Tibial artery (tissue), 4 donors: Measurements from ENCODE around the gene FARSA.
"Not testable (repeated sequence)": the region's sequence is repeated elsewhere in the genome, so short reads cannot be mapped to it uniquely, and the experiment has no call there.

Experiments used
- DNase-seq, 2 donors: peaks; one replicate each; pipeline ENCODE4 v3.0.0-alpha.2; 2019
- H3K27ac ChIP-seq, 2 donors: fragments of 200-600 bp; sonication (generic) in 1 of 2; 1 replicate in 1 of 2; 2 replicates in 1 of 2; pipeline ENCODE4 v1.5.1; 2018 to 2019; ENCODE audit warnings: mild to moderate bottlenecking in 1 of 2
- H3K27me3 ChIP-seq, 2 donors: fragments of 200-600 bp; sonication (generic) in 1 of 2; one replicate each; pipeline versions ENCODE4 v1.5.1 to v1.6.0; 2016 to 2019
- H3K36me3 ChIP-seq, 3 donors: fragments of 200-600 bp; sonication (generic) in 2 of 3; one replicate each; pipeline ENCODE4 v1.5.1; 2016 to 2019; ENCODE audit warnings: mild to moderate bottlenecking in 2 of 3
- H3K4me1 ChIP-seq, 4 donors: fragments of 200-600 bp; sonication (generic) in 2 of 4; 1 replicate in 3 of 4; 2 replicates in 1 of 4; pipeline ENCODE4 v1.5.1; 2016 to 2019
- H3K4me3 ChIP-seq, 2 donors: fragments of 200-600 bp; sonication (generic) in 1 of 2; 1 replicate in 1 of 2; 2 replicates in 1 of 2; pipeline ENCODE4 v1.5.1; 2018 to 2019; ENCODE audit warnings: mild to moderate bottlenecking in 2 of 2
- H3K9me3 ChIP-seq, 3 donors: fragments of 200-600 bp; sonication (generic) in 1 of 3; one replicate each; pipeline ENCODE4 v1.5.1; 2016 to 2019
- intact Hi-C: fragments of 100-400 bp; cut with DNase I; formaldehyde crosslinking; loops from one replicate; pipeline ENCODE4 v1.15.0; 2023; ENCODE audit warnings: low total_unique reads
- TF ChIP-seq, protein P1 (sequence below), 2 experiments: fragments of 200-600 bp in 1 of 2; fragments of 450-650 bp in 1 of 2; IDR thresholded peaks; one replicate each; pipeline ENCODE4 v1.5.1; 2017 to 2019; ENCODE audit warnings: antibody characterized with exemption in 2 of 2, mild to moderate bottlenecking in 1 of 2, moderate library complexity in 1 of 2

FARSA gene

GRCh38 chr19:12965812-12966135 is 32.3 kb upstream of the FARSA start:
- Histone ChIP-seq H3K9me3 (no peaks in the 10 kb centered on the region), H3K4me3 (peak overlapping the region; percentile 45 to 46), H3K27me3 (no peaks in the 10 kb centered on the region), H3K27ac (peak overlapping the region; percentile 48 to 62), H3K36me3 (no peaks in the 10 kb centered on the region), H3K4me1 (peaks cover 0 to 15% (median 4%) of the 10 kb centered on the region in 4 donors)
- TF ChIP-seq, protein P1, sequence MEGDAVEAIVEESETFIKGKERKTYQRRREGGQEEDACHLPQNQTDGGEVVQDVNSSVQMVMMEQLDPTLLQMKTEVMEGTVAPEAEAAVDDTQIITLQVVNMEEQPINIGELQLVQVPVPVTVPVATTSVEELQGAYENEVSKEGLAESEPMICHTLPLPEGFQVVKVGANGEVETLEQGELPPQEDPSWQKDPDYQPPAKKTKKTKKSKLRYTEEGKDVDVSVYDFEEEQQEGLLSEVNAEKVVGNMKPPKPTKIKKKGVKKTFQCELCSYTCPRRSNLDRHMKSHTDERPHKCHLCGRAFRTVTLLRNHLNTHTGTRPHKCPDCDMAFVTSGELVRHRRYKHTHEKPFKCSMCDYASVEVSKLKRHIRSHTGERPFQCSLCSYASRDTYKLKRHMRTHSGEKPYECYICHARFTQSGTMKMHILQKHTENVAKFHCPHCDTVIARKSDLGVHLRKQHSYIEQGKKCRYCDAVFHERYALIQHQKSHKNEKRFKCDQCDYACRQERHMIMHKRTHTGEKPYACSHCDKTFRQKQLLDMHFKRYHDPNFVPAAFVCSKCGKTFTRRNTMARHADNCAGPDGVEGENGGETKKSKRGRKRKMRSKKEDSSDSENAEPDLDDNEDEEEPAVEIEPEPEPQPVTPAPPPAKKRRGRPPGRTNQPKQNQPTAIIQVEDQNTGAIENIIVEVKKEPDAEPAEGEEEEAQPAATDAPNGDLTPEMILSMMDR (IDR thresholded peaks at IDR 0.05), result no peak
- intact Hi-C loops, result loop anchor here (5.0 kb wide), 2 partner anchors 78 to 297 kb away; partner anchors contain the start of gene KLF1
- no peak for DNase-seq

GRCh38 chr19:12965017-12965811 is 31.7 kb upstream of the FARSA start:
- H3K4me1 ChIP-seq, result peaks cover 0 to 15% (median 4%) of the 10 kb centered on the region in 4 donors
- H3K4me3 ChIP-seq, result peak overlapping the region; percentile 45 to 46
- DNase-seq, result peak; percentile 78 to 88
- intact Hi-C loops, result loop anchor here (5.0 kb wide), 2 partner anchors 78 to 297 kb away; partner anchors contain the start of gene KLF1
- no peaks in the 10 kb centered on the region for H3K27me3 ChIP-seq
- H3K27ac ChIP-seq, result peak overlapping the region; percentile 48 to 62
- TF ChIP-seq, protein P1 (IDR thresholded peaks at IDR 0.05), result peak; percentile 90 to 96
- no peaks in the 10 kb centered on the region for H3K9me3 ChIP-seq
- no peaks in the 10 kb centered on the region for H3K36me3 ChIP-seq

DNA sequence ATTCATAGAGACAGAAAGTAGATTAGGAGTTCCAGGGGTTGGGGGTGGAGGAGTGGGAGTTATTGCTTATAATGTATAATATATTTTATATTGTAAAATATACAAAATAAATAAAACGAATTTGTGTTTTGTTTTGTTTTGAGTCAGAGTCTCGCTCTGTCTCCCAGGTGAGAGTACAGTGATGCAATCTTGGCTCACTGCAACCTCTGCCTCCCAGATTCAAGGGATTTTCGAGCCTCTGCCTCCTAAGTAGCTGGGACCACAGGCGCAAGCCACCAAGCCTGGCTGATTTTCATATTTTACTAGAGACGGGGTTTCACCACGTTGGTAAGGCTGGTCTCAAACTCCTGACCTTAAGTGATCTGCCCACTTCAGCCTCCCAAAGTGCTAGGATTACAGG is 26.0 kb upstream of the FARSA start:
- Histone ChIP-seq H3K27me3 (no peaks in the 10 kb centered on the region), H3K36me3 (peaks cover 0 to 8% (median 4%) of the 10 kb centered on the region in 3 donors), H3K4me3 (no peak overlapping the region), H3K4me1 (peaks cover 0 to 20% (median 15%) of the 10 kb centered on the region in 4 donors), H3K27ac (no peak overlapping the region), H3K9me3 (no peaks in the 10 kb centered on the region)
- intact Hi-C loops, result no loop called here
- TF ChIP-seq, protein P1 (IDR thresholded peaks at IDR 0.05), result no peak
- DNase-seq, result no peak

- Histone ChIP-seq H3K36me3 (peaks cover 13 to 28% (median 16%) of the 10 kb centered on the region in 3 donors), H3K27ac (peak overlapping the region; percentile 91 to 96), H3K4me3 (peak overlapping the region; percentile 85 to 93), H3K4me1 (peaks cover 0 to 40% (median 28%) of the 10 kb centered on the region in 4 donors)
- H3K9me3 ChIP-seq, DNase-seq, intact Hi-C loops, H3K27me3 ChIP-seq: not testable (repeated sequence)
These were observed 24.0 kb upstream of the FARSA start for GRCh38 chr19:12957389-12957952.

GRCh38 chr19:12956446-12957388 is 23.2 kb upstream of the FARSA start, which contains the start of gene GADD45GIP1:
TSS of gene GADD45GIP1 (minus strand) at chr19:12957223. CDS start at chr19:12957212, 11 bp downstream.
- peaks cover 0 to 46% (median 32%) of the 10 kb centered on the region in 4 donors for H3K4me1 ChIP-seq
- TF ChIP-seq, protein P1 (IDR thresholded peaks at IDR 0.05), result no peak
- no peaks in the 10 kb centered on the region for H3K9me3 ChIP-seq
- no peaks in the 10 kb centered on the region for H3K27me3 ChIP-seq
- H3K4me3 ChIP-seq, result peak within 1 kb of the TSS; percentile 85 to 93
- peak; percentile 70 to 83 for DNase-seq
- intact Hi-C loops, result no loop called here
- peak within 1 kb of the TSS; percentile 91 to 96 for H3K27ac ChIP-seq
- peaks cover 19 to 36% (median 23%) of the 10 kb centered on the region in 3 donors for H3K36me3 ChIP-seq
